Testis (tissue), 3 donors: ENCODE measurements around the gene AGBL1. TPM values are rescaled to one million over a fixed set of nuclear protein-coding genes. Genes with fewer than 3 reads are reported as not detected.
"Not testable (repeated sequence)": the region's sequence is repeated elsewhere in the genome, so short reads cannot be mapped to it uniquely, and the experiment has no call there.

Experiments used
- DNase-seq: peaks from one replicate; pipeline ENCODE4 v3.0.0-alpha.2; 2019
- H3K27ac ChIP-seq, 2 donors: fragments of 200-600 bp; sonication (generic); one replicate each; pipeline ENCODE4 v1.5.1; 2019
- H3K27me3 ChIP-seq: fragments of 200-600 bp; sonication (generic); one replicate; pipeline ENCODE4 v1.5.1; 2019
- H3K36me3 ChIP-seq: fragments of 200-600 bp; sonication (generic); one replicate; pipeline ENCODE4 v1.5.1; 2017; ENCODE audit warnings: low read depth; ENCODE audit errors: missing control alignments
- H3K4me1 ChIP-seq: fragments of 200-600 bp; sonication (generic); one replicate; pipeline ENCODE4 v1.5.1; 2019
- H3K4me3 ChIP-seq, 2 donors: fragments of 200-600 bp; sonication (generic); one replicate each; pipeline ENCODE4 v1.5.1; 2017 to 2019
- H3K9me3 ChIP-seq: fragments of 200-600 bp; sonication (generic); one replicate; pipeline ENCODE4 v1.5.1; 2017
- POLR2A ChIP-seq: fragments of 450-650 bp; IDR thresholded peaks from one replicate; pipeline ENCODE4 v1.6.1; 2017; ENCODE audit warnings: antibody characterized with exemption, mild to moderate bottlenecking, moderate library complexity
- WGBS, 2 donors: methylation state at CpG; one replicate each; pipeline ENCODE4 v1.1.5; 2018; 5-methylcytosine and 5-hydroxymethylcytosine counted together
- intact Hi-C: fragments of 100-400 bp; cut with DNase I; formaldehyde crosslinking; loops from one replicate; pipeline ENCODE4 v1.15.1; 2023; ENCODE audit warnings: low total_unique reads
- polyA plus RNA-seq: library from polyadenylated mRNA; stranded (reverse); fragments of 350-450 nt; fragmentation: Illumina TruSeq; extraction: RNeasy Lipid Tissue Mini Kit (QIAGEN cat#74804); gene quantifications from one replicate; pipeline ENCODE4 v1.2.3, GENCODE V29; 2014; ENCODE audit warnings: low read depth, low replicate concordance; ENCODE audit not compliant: insufficient read depth
- total RNA-seq, 2 donors: library from RNA; depleted of rRNA; stranded (reverse); fragments of >200 nt; gene quantifications; one replicate each; pipeline ENCODE4 v1.2.3, GENCODE V29; 2016
- TF ChIP-seq, protein P1 (sequence below), 3 experiments: fragments of 450-650 bp in 2 of 3; fragments of 200-600 bp in 1 of 3; sonication (generic) in 1 of 3; IDR thresholded peaks; one replicate each; pipeline ENCODE4 v1.5.1; 2016 to 2019; ENCODE audit warnings: antibody characterized with exemption in 3 of 3, mild to moderate bottlenecking in 2 of 3, moderate library complexity in 1 of 3

AGBL1 gene
- total and polyA plus RNA-seq, 3 donors from 2014 or later, result 0.37 to 0.94 (median 0.70) TPM

- 67 to 79% methylated on average over 4 of the region's 4 CpGs for WGBS, 2 donors
- no peak for DNase-seq
- Histone ChIP-seq H3K4me3 (no peak overlapping the region), H3K4me1 (no peaks in the 10 kb centered on the region), H3K27ac (no peak overlapping the region), H3K36me3 (no peaks in the 10 kb centered on the region), H3K27me3 (no peaks in the 10 kb centered on the region), H3K9me3 (no peaks in the 10 kb centered on the region)
- intact Hi-C loops, result no loop called here
- TF ChIP-seq, protein P1, sequence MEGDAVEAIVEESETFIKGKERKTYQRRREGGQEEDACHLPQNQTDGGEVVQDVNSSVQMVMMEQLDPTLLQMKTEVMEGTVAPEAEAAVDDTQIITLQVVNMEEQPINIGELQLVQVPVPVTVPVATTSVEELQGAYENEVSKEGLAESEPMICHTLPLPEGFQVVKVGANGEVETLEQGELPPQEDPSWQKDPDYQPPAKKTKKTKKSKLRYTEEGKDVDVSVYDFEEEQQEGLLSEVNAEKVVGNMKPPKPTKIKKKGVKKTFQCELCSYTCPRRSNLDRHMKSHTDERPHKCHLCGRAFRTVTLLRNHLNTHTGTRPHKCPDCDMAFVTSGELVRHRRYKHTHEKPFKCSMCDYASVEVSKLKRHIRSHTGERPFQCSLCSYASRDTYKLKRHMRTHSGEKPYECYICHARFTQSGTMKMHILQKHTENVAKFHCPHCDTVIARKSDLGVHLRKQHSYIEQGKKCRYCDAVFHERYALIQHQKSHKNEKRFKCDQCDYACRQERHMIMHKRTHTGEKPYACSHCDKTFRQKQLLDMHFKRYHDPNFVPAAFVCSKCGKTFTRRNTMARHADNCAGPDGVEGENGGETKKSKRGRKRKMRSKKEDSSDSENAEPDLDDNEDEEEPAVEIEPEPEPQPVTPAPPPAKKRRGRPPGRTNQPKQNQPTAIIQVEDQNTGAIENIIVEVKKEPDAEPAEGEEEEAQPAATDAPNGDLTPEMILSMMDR (IDR thresholded peaks at IDR 0.05), result no peak
- no peak for TF ChIP-seq POLR2A
These were observed 796.8 kb downstream of the AGBL1 start for GRCh38 chr15:86876387-86876944.

DNA sequence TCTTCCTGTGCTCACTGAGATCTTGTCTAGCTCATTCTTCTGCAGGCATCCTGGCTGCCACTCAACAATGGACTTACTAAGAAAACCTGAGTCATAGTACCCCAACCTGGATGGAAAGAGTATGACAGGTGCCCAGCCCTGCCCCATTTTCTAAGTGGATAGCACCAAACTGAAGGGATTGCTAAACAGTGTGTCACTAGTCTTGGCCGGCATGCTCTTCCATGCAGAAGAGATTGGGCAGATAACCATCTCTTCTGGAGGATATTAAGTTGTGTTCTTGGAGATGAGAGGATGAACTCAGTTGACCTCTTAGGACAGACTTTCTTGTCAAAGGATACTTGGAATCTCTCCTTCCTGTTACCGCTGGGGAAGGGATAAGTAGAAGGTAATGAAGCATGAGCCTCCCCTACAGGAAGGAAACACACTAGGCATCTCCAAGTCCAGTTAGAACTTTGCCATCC, 797.5 kb downstream of the AGBL1 start:
- no peaks in the 10 kb centered on the region for H3K4me1 ChIP-seq
- H3K27me3 ChIP-seq, result no peaks in the 10 kb centered on the region
- WGBS, 2 donors, result 86 to 92% methylated on average over 2 of the region's 2 CpGs
- no peaks in the 10 kb centered on the region for H3K36me3 ChIP-seq
- no peaks in the 10 kb centered on the region for H3K9me3 ChIP-seq
- TF ChIP-seq, protein P1 (IDR thresholded peaks at IDR 0.05), result no peak
- intact Hi-C loops, result no loop called here
- no peak overlapping the region for H3K27ac ChIP-seq
- H3K4me3 ChIP-seq, result no peak overlapping the region
- no peak for DNase-seq

GRCh38 chr15:86878844-86879243, 799.2 kb downstream of the AGBL1 start:
- H3K27me3 ChIP-seq, H3K9me3 ChIP-seq, intact Hi-C loops, H3K27ac ChIP-seq, H3K36me3 ChIP-seq, H3K4me1 ChIP-seq, DNase-seq, H3K4me3 ChIP-seq: not testable (repeated sequence)
- WGBS, 2 donors, result 84 to 96% methylated on average over 3 of the region's 3 CpGs

GRCh38 chr15:86879250-86880229, 799.9 kb downstream of the AGBL1 start:
- DNase-seq, result no peak
- WGBS, 2 donors, result 77 to 83% methylated on average over 10 of the region's 10 CpGs
- H3K4me1 ChIP-seq, result no peaks in the 10 kb centered on the region
- no peak overlapping the region for H3K27ac ChIP-seq
- H3K9me3 ChIP-seq, result no peaks in the 10 kb centered on the region
- H3K27me3 ChIP-seq, result no peaks in the 10 kb centered on the region
- no peak overlapping the region for H3K4me3 ChIP-seq
- no peak for TF ChIP-seq POLR2A
- TF ChIP-seq, protein P1 (IDR thresholded peaks at IDR 0.05), result no peak
- intact Hi-C loops, result no loop called here
- no peaks in the 10 kb centered on the region for H3K36me3 ChIP-seq

GRCh38 chr15:86885616-86886015, 805.9 kb downstream of the AGBL1 start:
- Histone ChIP-seq H3K9me3 (no peaks in the 10 kb centered on the region), H3K27ac (no peak overlapping the region), H3K36me3 (no peaks in the 10 kb centered on the region), H3K4me3 (no peak overlapping the region), H3K4me1 (no peaks in the 10 kb centered on the region), H3K27me3 (no peaks in the 10 kb centered on the region)
- intact Hi-C loops, result no loop called here
- 37 to 38% methylated on average over 1 of the region's 1 CpG for WGBS, 2 donors
- TF ChIP-seq, protein P1 (IDR thresholded peaks at IDR 0.05), result no peak
- TF ChIP-seq POLR2A, result no peak
- no peak for DNase-seq
